ENCODE results near the gene DDX51. TPM values are rescaled to one million over a fixed set of nuclear protein-coding genes. Genes with fewer than 3 reads are reported as not detected.

The DDX51 gene
- total RNA-seq, 1 experiment from 2014 or later, result 26.7 TPM

GRCh38 chr12:132095520-132096409 lies 48.4 kb downstream of the DDX51 start:
- BruUV-seq (replicated peaks), result TSS peak; percentile 16
- Histone ChIP-seq H3K9ac (ENCODE audit: low read length) (no peak overlapping the region), H3K79me2 (ENCODE audit: low read length) (peaks cover 17% of the 10 kb centered on the region; the same call in 1 of the 2 replicates), H3K27me3 (ENCODE audit: low read length) (no peaks in the 10 kb centered on the region), H3K9me2 (replicated peaks; ENCODE audit: low read length) (no peaks in the 10 kb centered on the region), H3K27ac (ENCODE audit: low read length) (no peak overlapping the region), H3K4me1 (ENCODE audit: insufficient read depth, low read length) (no peaks in the 10 kb centered on the region), H3K36me3 (ENCODE audit: low read depth, low read length) (peaks cover 18% of the 10 kb centered on the region), H3K4me3 (ENCODE audit: low read length) (no peak overlapping the region), H2AFZ (ENCODE audit: low read length) (no peak overlapping the region), H3F3A (ENCODE audit: low read length, unreplicated experiment) (no peaks in the 10 kb centered on the region), H3K9me3 (ENCODE audit: low read length) (no peaks in the 10 kb centered on the region), H3K4me2 (ENCODE audit: low read length) (no peak overlapping the region), H4K20me1 (ENCODE audit: low read length) (no peaks in the 10 kb centered on the region)
- no peak for ATAC-seq
- CTCF ChIA-PET, result no interaction called here
- intact Hi-C loops (cut with micrococcal nuclease), result no loop called here
- TF ChIP-seq EZH2phosphoT487 (IDR thresholded peaks at IDR 0.05; ENCODE audit: borderline replicate concordance, low read length) (no peak), CTCF (conservative IDR thresholded peaks at IDR 0.05; ENCODE audit: low read depth, low read length) (no peak), EZH2 (IDR thresholded peaks at IDR 0.05; ENCODE audit: low read length, unreplicated experiment) (no peak)
- POLR2A ChIA-PET (ENCODE audit: unreplicated experiment), result no interaction called here
- no peak for DNase-seq

- Histone ChIP-seq H3K27ac (ENCODE audit: low read length) (no peak overlapping the region), H3K4me3 (ENCODE audit: low read length) (no peak overlapping the region), H3K4me1 (ENCODE audit: insufficient read depth, low read length) (no peaks in the 10 kb centered on the region), H3K79me2 (ENCODE audit: low read length) (peaks cover 30% of the 10 kb centered on the region), H3K9me2 (replicated peaks; ENCODE audit: low read length) (no peaks in the 10 kb centered on the region), H3K9me3 (ENCODE audit: low read length) (no peaks in the 10 kb centered on the region), H3F3A (ENCODE audit: low read length, unreplicated experiment) (no peaks in the 10 kb centered on the region), H2AFZ (ENCODE audit: low read length) (no peak overlapping the region), H3K27me3 (ENCODE audit: low read length) (no peaks in the 10 kb centered on the region), H3K4me2 (ENCODE audit: low read length) (no peak overlapping the region), H3K9ac (ENCODE audit: low read length) (no peak overlapping the region), H4K20me1 (ENCODE audit: low read length) (0 out of 2 replicates have a peak, but pooled peaks cover 4% of the 10 kb centered on the region), H3K36me3 (ENCODE audit: low read depth, low read length) (peaks cover 13% of the 10 kb centered on the region)
- POLR2A ChIA-PET (ENCODE audit: unreplicated experiment), result no interaction called here
- no peak for DNase-seq
- no TSS peak for BruUV-seq (replicated peaks)
- CTCF ChIA-PET, result no interaction called here
- TF ChIP-seq EZH2 (IDR thresholded peaks at IDR 0.05; ENCODE audit: low read length, unreplicated experiment) (no peak), EZH2phosphoT487 (IDR thresholded peaks at IDR 0.05; ENCODE audit: borderline replicate concordance, low read length) (no peak), CTCF (conservative IDR thresholded peaks at IDR 0.05; ENCODE audit: low read depth, low read length) (no peak)
- ATAC-seq, result no peak
- intact Hi-C loops (cut with micrococcal nuclease), result no loop called here
Observed at GRCh38 chr12:132094269-132094891, 49.7 kb downstream of the DDX51 start.

Measured in PC-3 (cell line).